ENCODE results near the gene REXO1. TPM values are rescaled to one million over a fixed set of nuclear protein-coding genes. Genes with fewer than 3 reads are reported as not detected.

Gene REXO1
- total RNA-seq, 6 donors from 2014 or later, result 17.0 to 106 (median 38.8) TPM

DNA sequence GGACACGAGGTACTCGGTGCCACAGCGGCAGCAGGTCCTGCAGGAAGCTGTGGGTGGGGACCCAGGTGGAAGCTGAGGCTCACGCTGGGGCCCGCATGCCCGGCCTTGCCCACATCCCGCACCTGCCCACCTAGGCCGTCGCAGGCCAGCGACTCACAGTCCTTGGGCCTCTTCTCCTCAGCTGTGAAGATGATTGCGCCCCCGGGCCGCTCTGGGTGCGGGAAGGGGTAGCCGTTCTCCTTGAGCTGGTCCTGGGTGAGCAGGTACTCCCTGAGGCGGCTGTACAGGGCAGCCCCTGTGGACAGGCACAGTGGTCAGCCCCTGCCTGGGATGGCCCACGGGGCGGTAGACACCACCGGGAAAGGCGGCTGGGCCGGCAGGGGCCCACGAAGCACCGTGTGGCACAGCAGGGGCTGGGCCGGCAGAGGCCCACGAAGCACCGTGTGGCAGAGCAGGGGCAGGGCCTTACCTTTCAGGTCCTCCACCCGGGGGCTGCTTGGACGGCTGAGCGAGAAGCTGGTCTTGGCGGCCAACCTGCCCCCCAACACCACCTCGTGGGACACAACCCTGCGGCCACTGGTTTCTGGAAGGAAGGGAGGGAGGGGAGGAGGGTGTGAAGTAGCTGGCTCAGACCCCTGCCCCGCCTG lies 29.6 kb downstream of the REXO1 start:
- peaks cover 48 to 93% (median 84%) of the 10 kb centered on the region in 4 donors for H3K36me3 ChIP-seq
- no peaks in the 10 kb centered on the region for H3K27me3 ChIP-seq
- no peak for TF ChIP-seq POLR2A (IDR thresholded peaks at IDR 0.05)
- TF ChIP-seq EP300 (IDR thresholded peaks at IDR 0.05), result no peak
- no peak for TF ChIP-seq POLR2AphosphoS5 (IDR thresholded peaks at IDR 0.05)
- TF ChIP-seq, protein P1, sequence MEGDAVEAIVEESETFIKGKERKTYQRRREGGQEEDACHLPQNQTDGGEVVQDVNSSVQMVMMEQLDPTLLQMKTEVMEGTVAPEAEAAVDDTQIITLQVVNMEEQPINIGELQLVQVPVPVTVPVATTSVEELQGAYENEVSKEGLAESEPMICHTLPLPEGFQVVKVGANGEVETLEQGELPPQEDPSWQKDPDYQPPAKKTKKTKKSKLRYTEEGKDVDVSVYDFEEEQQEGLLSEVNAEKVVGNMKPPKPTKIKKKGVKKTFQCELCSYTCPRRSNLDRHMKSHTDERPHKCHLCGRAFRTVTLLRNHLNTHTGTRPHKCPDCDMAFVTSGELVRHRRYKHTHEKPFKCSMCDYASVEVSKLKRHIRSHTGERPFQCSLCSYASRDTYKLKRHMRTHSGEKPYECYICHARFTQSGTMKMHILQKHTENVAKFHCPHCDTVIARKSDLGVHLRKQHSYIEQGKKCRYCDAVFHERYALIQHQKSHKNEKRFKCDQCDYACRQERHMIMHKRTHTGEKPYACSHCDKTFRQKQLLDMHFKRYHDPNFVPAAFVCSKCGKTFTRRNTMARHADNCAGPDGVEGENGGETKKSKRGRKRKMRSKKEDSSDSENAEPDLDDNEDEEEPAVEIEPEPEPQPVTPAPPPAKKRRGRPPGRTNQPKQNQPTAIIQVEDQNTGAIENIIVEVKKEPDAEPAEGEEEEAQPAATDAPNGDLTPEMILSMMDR (IDR thresholded peaks at IDR 0.05), result no peak
- no peak overlapping the region for H3K4me3 ChIP-seq
- DNase-seq (peak in 1 of 2 donors; percentile 81), ATAC-seq (ENCODE audit: low FRiP score in 2 of 2) (no peak)
- peaks cover 0 to 1% (median 0%) of the 10 kb centered on the region in 4 donors for H3K4me1 ChIP-seq
- WGBS, 2 donors, result 91 to 93% methylated on average over 21 to 25 of the region's 33 CpGs
- no peaks in the 10 kb centered on the region for H3K9me3 ChIP-seq
- no peak overlapping the region for H3K27ac ChIP-seq

GRCh38 chr19:1817553-1818179 lies 30.6 kb downstream of the REXO1 start:
- ATAC-seq (ENCODE audit: low FRiP score in 2 of 2) (no peak), DNase-seq (peak in 1 of 2 donors; percentile 76)
- TF ChIP-seq POLR2A (IDR thresholded peaks at IDR 0.05), result no peak
- TF ChIP-seq, protein P1 (IDR thresholded peaks at IDR 0.05), result no peak
- TF ChIP-seq EP300 (IDR thresholded peaks at IDR 0.05), result no peak
- no peak for TF ChIP-seq POLR2AphosphoS5 (IDR thresholded peaks at IDR 0.05)
- H3K27me3 ChIP-seq, result no peaks in the 10 kb centered on the region
- no peak overlapping the region for H3K27ac ChIP-seq
- no peak overlapping the region for H3K4me3 ChIP-seq
- peaks cover 41 to 83% (median 74%) of the 10 kb centered on the region in 4 donors for H3K36me3 ChIP-seq
- H3K9me3 ChIP-seq, result no peaks in the 10 kb centered on the region
- 95 to 96% methylated on average over 11 to 23 of the region's 25 CpGs for WGBS, 2 donors
- peaks cover 8 to 11% (median 8%) of the 10 kb centered on the region in 4 donors for H3K4me1 ChIP-seq

DNA sequence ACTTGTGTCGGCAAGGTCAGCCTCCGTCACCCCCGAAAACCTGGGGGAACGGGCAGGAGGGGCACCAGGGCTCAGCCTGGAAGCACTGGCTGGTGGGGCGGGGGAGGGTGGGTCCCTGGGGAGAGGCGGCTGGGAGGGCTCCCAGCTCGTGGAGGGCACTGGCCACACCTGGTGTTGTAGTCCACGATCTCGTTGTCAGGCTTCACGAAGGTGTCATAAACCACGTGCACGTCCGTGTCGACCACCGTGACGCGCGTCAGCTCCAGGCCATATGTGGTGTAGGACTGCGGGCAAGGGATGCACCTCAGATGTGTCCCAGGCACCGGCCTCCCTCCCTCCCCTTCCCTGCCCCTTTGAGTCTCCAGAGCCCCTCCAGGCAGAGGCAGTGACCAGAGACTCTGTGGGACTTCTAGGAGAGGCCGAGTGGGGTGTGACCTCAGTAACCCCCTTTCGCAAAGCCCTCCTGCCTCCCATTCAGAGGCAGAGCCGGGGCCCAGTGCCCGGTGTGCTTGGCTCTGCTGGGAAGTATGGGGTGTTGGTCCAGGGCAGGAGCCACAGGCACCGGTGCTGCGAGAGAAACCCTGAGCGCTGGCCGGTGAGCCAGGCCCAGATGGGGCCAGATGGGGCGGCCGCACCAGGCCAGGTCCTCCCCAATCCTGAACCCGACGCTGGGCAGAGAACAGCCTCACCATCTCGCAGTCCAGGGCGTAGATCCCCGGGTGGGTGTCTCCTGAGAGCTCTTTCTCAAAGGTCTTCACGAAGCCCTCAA lies 31.6 kb downstream of the REXO1 start:
- no peaks in the 10 kb centered on the region for H3K9me3 ChIP-seq
- H3K27me3 ChIP-seq, result no peaks in the 10 kb centered on the region
- DNase-seq (peak in 1 of 2 donors; percentile 58), ATAC-seq (ENCODE audit: low FRiP score in 2 of 2) (no peak)
- WGBS, 2 donors, result 94 to 95% methylated on average over 19 to 35 of the region's 36 CpGs
- H3K4me3 ChIP-seq, result no peak overlapping the region
- TF ChIP-seq POLR2AphosphoS5 (IDR thresholded peaks at IDR 0.05), result no peak
- TF ChIP-seq, protein P1 (IDR thresholded peaks at IDR 0.05), result no peak
- TF ChIP-seq POLR2A (IDR thresholded peaks at IDR 0.05), result no peak
- TF ChIP-seq EP300 (IDR thresholded peaks at IDR 0.05), result no peak
- no peak overlapping the region for H3K27ac ChIP-seq
- peaks cover 38 to 73% (median 65%) of the 10 kb centered on the region in 4 donors for H3K36me3 ChIP-seq
- peaks cover 12 to 16% (median 14%) of the 10 kb centered on the region in 4 donors for H3K4me1 ChIP-seq

DNA sequence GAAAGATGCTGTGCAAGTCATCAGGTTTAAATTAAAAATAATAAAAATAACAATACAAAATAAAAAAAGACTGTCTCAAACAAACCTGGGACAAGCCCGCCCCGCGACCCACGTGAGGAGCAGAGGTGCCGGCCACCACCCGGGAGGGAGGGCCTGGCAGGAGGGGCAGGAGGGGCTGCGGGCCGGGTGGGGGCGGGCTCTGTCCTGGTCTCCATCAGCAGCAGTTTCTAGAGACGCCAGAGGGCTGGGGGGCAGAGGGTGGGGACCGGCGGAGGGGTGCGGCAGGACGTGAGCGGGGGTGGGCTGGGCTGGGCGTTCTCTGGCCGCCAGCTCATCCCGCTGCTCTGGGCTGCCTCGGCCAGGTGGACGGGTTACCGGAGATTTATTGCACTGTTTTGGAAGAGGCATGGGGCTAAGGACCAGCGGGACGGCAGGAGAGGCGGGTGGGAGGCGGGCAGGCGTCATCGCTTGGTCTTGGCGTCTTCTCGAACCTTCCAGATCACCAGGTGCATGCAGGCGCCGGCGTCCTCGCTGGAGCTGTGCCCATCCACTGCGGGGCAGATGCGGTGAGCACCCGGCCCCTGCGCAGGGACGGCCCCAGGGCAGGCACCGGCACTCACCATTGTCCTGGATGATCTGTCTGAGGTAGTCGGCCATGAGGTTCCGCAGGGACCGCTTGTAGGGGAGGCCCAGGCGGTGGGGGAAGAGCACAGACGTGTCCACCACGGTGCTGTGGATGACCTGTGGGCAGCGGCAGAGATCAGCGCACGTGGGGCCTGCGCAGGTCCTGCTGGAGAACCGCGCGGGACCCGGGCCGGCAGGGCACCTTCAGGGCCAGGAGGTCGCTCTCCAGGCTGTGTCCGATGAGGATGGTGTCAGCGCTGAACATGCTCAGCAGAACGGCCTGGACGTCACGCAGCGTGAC lies 32.4 kb downstream of the REXO1 start:
- Histone ChIP-seq H3K4me3 (no peak overlapping the region), H3K27me3 (no peaks in the 10 kb centered on the region), H3K9me3 (no peaks in the 10 kb centered on the region), H3K4me1 (peaks cover 12 to 21% (median 18%) of the 10 kb centered on the region in 4 donors), H3K27ac (no peak overlapping the region), H3K36me3 (peaks cover 38 to 65% (median 59%) of the 10 kb centered on the region in 4 donors)
- DNase-seq (peak in 1 of 2 donors; percentile 84), ATAC-seq (ENCODE audit: low FRiP score in 2 of 2) (no peak)
- WGBS, 2 donors, result 93% methylated on average over 40 to 46 of the region's 61 CpGs
- TF ChIP-seq, protein P1 (IDR thresholded peaks at IDR 0.05), result no peak
- TF ChIP-seq POLR2A (IDR thresholded peaks at IDR 0.05) (no peak), POLR2AphosphoS5 (IDR thresholded peaks at IDR 0.05) (no peak), EP300 (IDR thresholded peaks at IDR 0.05) (no peak)
